ENCODE data around the gene PLEKHA6.

PLEKHA6 gene

GRCh38 chr1:204203206-204203767, 156.4 kb downstream of the PLEKHA6 start:
- peak in 1 of 2 experiments; percentile 20 for DNase-seq

GRCh38 chr1:204202481-204202880, 157.2 kb downstream of the PLEKHA6 start:
- DNase-seq, result no peak

DNA sequence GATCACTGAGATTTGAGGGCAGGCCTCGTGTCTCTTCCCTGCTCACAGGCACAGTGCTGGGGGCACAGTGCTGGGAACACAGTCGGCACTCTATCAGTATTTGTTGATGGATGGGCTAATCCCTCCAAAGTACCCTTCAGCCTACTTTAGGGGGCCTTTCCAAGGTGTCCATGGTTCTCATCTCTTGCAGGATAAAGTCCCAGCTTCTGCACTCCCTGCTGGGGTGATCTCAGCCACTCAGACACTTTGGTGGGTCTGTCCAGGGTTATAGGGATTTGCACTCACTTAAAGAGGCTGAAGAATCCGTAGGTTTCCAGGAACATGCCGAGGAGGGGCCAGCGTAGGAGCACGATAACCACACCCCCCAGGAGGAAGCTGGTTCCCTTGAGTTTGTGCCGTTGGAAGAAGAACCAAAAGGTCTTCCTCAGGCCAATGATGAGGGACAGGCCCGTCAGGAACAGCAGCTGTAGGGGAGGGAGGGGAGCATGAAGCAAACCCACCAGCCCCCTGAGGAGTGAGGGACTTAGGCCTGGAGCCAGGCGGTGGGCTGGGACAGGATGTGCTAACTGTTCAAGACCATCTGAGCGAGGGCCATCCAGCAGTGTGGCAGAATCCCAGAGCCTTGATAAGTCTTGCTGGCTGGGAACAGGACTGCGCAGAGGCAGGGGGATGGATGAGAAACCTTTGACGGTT, 158.2 kb downstream of the PLEKHA6 start:
- no peak for DNase-seq

GRCh38 chr1:204199579-204199978, 160.2 kb downstream of the PLEKHA6 start:
- DNase-seq, result no peak

DNA sequence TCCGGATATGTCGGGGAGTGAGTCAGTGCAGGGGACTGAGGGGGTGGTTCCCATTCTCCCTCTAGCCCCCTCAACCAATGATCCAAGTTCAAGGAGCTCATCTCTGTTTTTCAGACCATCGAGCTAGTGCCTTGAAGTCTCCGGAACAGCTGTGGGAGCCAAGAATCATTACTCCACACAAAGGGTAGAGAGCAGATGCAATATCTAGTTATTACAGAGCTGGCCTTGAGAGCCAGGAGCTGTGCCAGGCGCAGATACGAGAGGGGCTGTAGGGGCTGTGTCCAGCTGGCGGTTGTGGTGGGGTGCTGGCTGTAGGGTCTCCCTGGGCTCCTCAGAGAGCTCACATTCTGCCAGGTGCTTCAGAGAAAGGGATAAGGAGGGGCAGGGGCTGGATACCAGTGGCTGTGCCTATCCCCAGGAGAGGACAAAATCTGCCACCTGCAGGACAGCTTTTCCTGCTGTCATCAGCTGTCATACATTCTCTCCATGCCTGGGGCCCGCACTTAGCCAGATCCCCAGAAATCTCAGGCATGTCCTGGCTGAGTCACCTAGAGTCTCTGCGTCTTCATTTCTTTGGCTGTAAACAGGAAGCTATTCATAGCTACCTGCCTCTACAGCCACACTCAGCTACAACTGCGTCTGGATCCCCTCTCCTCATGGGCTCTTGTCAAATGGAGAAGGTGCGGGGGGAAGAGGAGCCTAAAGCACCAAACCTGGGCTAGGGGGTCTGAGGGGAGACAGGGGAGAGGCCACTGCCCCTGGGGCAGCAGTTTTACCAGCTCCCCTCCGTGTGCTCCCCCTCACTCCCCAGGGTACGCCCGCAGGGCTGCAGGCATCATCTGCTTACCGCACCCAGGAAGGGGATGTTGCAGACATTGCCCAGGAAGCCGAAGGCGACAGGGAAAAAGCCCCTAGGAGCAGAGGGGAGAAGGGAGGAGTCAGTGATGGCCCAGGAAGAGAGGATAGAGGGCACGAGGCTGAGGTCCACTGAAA, 161.1 kb downstream of the PLEKHA6 start:
- peak; percentile 80 for DNase-seq

DNA sequence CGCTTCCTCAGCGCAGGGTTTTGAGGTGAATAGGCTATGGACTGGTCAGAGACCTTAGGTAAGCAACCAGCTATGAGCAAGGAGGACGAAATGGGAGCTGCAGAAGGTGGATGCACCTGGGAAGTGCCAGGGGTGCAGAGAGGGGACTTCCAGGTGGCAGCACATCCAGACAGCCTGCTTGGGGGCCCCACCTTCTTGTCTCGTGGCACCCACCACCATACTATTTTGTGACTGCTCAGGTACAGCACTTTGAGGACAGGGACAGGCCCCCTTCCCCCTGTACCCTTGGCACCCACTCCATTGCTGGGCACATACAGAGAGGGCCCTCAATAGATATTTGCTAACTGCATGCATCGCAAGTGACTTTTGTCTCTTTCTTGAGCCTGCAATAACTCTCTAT, 162.7 kb downstream of the PLEKHA6 start:
- DNase-seq, result no peak

DNA sequence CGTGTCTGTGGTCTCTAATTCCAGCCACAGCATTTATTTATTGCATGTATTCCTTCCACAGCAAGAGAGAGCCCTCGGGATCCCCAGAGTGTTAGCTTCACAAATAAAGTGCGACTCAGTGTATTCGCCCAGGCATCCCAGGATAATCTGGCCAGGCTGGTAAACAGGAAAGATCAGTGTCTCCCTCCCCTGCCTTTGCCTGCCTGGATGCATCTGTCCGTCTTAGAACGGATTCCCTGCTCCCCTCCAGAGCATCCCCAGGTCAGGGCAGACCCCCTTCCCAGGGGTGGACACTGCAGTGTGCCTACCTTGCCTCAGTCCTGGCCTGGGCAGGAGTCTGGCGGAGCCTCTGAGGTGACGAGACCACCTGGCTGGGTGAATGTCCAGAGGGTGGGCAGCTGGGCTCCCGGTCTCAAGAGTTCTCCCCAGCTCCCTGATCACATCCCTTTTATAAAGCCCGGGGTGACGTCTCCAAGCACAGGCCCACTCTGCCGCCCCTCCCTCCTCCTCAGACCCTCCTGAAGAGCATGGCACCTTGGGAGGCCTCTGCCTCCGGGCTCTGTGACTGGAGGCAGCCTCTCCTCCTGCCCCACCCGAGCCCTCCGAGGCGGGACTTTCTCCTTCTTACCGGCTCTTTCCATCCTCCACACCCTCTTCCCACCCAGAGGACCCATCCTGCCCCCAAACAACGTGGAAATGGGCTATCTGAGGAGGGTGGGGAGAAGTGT, 163.5 kb downstream of the PLEKHA6 start, which contains the start of gene KISS1:
KISS1 (minus strand) TSS at position 424 of the 728 bp plus-strand sequence. CDS start 3,615 bp downstream, outside the sequence.
- no peak for DNase-seq

DNA sequence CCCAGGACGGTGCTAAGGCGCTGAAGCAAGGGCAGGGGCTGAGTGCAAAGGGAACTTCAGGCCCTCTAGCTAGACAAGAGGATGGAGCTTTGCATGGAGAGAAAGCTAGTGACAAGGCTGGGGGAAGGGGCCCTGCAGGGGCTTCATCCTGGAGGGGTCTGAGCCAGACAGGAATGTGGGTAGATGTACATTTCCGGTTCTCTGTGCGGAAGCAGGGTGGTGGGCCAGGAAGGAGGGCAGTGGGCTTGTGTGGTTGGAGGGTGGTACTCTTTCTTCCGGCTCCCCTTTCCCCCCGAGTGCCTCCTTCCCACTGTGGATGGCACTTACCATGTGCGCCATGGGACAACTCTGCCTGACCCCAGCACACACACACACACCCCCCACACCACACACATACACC, 165.0 kb downstream of the PLEKHA6 start:
- DNase-seq, result no peak

GRCh38 chr1:204194080-204194479, 165.6 kb downstream of the PLEKHA6 start:
- no peak for DNase-seq

DNA sequence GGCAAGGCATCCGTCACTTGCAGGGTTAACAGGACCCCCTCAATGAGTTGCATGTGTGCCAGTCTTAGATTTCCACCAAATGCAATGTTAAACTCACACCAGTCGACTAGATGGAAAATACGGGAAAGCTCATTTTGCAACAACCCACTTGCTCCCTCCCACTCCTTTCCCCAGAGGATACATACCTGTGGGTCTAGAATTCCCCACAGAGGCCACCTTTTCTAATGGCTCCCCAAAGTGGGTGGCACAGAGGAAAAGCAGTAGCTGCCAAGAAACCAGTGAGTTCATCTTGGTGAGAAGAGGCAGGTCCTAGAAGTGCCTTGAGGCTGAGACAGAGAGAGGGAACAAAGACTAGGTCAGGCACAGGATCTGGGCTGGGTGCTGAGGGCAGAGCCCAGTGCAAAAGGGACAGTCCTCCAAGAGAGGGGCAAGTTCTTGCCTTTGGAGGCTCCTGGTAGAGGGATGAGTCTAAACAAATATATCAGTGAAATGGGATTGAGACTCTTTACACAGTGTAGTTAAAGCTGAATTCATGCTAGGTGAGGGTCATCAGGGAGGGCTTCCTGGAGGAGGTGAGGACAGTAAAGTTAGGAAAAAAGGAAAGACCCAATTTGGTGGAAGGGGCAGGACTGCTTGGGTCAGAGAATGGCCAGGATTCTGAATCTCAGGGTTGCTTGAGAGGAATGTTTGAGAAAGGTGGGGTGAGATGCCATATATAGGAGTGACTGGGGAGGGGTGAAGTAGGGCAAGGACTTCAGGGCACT, 167.0 kb downstream of the PLEKHA6 start:
- DNase-seq, result no peak

GRCh38 chr1:204192046-204192445, 167.7 kb downstream of the PLEKHA6 start:
- DNase-seq, result no peak

GRCh38 chr1:204191456-204191855, 168.3 kb downstream of the PLEKHA6 start:
- DNase-seq, result no peak

DNA sequence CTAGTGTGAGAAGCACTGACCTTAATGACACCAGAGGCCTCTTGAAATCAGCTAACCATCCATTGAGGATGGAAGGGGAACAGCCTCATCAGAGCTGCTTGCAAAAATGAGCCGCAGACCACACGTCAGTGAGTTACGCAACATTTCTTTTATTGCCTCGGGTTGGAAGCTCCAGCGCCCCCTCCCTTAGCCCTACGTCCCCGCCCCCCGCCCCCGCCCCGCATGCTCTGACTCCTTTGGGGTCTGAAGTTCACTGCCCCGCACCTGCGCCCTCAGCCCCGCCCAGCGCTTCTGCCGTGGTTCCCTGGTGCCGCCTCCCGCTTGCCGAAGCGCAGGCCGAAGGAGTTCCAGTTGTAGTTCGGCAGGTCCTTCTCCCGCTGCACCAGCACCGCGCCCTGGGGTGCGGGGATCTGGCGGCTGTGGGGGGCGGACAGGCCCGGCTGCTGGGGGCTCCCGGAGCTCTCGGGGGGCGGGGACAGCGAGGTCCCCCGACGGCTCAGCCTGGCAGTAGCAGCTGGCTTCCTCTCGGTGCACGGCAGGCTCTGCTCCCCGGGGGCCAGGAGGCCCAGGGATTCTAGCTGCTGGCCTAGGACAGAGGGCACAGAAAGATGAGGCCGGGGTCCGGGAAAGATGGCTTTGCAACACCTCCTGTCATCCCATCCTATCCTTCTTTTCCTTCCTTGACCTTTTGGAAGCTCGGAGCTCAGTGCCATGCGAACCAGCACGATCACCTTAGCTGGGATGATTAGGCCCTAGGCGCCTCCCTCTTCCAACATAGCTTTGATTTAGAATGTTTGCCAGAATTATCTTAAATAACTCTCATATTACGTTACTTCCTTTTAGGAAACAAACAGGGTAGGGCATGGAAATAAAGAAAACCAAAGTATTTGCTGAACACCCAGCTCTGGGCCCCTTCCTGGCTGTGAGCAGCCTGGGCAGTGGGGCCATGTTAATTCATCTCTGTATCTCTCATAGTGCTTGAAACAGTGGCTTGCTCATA, 169.2 kb downstream of the PLEKHA6 start:
- DNase-seq, result no peak

DNA sequence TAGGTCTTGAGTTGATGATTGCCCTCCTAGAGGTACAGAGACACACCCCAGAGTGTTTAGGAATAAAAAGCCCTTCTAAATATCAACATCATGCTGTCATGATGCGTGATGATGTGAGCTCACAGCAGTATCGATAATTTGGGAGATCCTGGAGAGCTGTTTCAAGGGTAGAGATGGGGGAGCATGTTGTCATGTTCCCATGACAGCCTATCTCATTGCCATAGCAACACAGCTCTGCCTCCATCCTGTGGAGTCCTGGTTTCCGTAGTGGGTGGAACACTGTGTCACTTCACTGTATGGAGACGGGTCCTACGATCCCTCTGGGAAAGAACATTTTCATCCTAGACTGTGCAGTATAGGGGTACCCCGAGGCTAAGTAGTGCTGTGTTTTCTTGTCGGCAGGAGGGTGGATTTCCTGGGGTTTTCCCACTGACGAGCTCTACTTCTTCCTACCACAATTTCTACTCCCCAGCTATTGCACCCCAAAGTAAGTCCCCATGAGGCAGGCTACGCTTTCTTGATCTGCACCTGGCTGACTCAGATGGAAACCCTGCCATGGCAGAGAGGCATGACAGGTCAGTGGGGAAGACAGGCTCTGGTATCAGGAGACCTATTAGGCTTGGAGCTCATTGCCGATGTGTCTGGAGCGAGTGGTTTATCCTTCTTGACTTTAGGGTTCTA, 170.6 kb downstream of the PLEKHA6 start:
- no peak for DNase-seq

DNA sequence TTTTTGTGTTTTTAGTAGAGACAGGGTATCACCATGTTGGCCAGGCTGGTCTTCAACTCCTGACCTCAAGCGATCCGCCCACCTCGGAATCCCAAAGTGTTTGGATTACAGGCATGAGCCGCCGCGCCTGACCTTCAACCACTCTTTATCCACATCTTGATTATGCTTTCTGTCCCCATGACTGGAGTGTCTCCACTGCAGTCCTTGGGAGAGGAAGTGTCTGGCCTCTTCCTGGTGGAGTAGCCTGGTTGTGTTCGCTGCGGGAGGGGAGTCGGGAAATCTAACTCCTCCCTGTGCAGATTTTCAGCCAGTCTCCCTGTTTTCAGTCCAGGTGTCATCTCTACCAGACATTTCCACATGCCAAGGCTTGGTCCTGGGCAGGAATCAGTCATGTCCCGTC, 173.1 kb downstream of the PLEKHA6 start:
- DNase-seq, result no peak

GRCh38 chr1:204181116-204181515, 178.6 kb downstream of the PLEKHA6 start:
- DNase-seq, result no peak

GRCh38 chr1:204180133-204180532, 179.6 kb downstream of the PLEKHA6 start:
- DNase-seq, result no peak

DNA sequence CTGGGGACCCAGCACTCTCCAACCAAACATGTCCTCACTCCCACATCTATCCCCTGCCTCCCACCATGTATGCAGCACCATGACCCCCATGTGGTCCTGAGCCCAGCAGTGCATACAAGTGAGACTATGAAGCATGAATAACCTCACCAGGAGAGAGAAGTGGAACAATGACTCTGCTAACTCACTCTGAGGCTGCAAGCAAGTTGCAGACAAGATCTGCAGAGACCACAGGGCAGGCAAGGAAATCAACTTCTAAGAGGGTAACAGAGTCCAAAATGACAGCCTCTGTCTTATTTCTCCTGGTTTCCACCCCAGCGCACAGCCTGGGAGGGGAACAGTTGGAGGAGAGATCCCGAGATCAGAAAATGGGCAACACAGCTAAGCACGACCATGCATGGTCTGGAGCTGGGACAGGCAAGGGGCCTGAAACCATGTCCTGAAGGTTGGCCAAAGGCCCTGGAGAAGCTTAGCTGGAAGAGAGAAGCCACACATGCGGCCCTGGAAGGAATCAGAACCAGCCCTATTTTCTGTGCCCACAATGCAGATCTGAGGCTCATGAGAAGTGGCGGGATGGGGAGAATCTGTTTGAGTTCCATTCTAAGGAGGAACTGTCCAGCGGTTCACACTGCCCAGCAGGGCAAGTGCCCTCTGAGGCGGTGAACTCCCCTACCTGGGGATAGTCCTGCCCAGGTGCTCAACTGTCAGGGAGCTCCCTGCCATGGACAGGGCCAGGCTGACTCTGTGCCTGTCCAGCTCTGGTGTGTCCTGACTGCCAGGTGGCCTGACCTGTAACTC, 181.0 kb downstream of the PLEKHA6 start:
- no peak for DNase-seq

GRCh38 chr1:204177133-204177532, 182.6 kb downstream of the PLEKHA6 start:
- DNase-seq, result no peak

Measured in SW 1271 (cell line).